Measurements from ENCODE around the gene CACNA1H. TPM values are rescaled to one million over a fixed set of nuclear protein-coding genes. Genes with fewer than 3 reads are reported as not detected.

Gene CACNA1H
- total RNA-seq, 1 experiment from 2014 or later = 19.7 TPM

GRCh38 chr16:1119766-1120576 is 32.9 kb upstream of the CACNA1H start:
- Histone ChIP-seq H3K27me3 (replicated peaks; ENCODE audit: insufficient read depth, low read depth, low read length, poor library complexity) (no peaks in the 10 kb centered on the region), H3K36me3 (ENCODE audit: insufficient read depth, low read length, poor library complexity, severe bottlenecking) (no peaks in the 10 kb centered on the region), H3K4me3 (ENCODE audit: low read depth, low read length, poor library complexity, severe bottlenecking) (no peak overlapping the region), H3K27ac (ENCODE audit: low read depth, low read length, poor library complexity, severe bottlenecking) (no peak overlapping the region), H3K9me3 (ENCODE audit: low read depth, low read length, poor library complexity, severe bottlenecking) (no peaks in the 10 kb centered on the region), H3K4me1 (ENCODE audit: insufficient read depth, low read length, poor library complexity, severe bottlenecking) (no peaks in the 10 kb centered on the region)
- BruUV-seq (replicated peaks) = no TSS peak
- ChIA-PET POLR2A (ENCODE audit: low non-redundant PET) (no interaction called here), CTCF (no interaction called here)
- no peak for TF ChIP-seq EZH2 (IDR thresholded peaks at IDR 0.05; ENCODE audit: borderline replicate concordance, low read depth, low read length, poor library complexity, severe bottlenecking)
- no peak for TF ChIP-seq CTCF (conservative IDR thresholded peaks at IDR 0.05; ENCODE audit: low read depth, low read length)
- intact Hi-C loops (cut with micrococcal nuclease; ENCODE audit: unreplicated experiment) = no loop called here
- DNase-seq (ENCODE audit: low spot score) = no peak

GRCh38 chr16:1120577-1120941 is 32.3 kb upstream of the CACNA1H start:
- H3K27ac ChIP-seq (ENCODE audit: low read depth, low read length, poor library complexity, severe bottlenecking) = no peak overlapping the region
- TF ChIP-seq CTCF (conservative IDR thresholded peaks at IDR 0.05; ENCODE audit: low read depth, low read length) (no peak), EZH2 (IDR thresholded peaks at IDR 0.05; ENCODE audit: borderline replicate concordance, low read depth, low read length, poor library complexity, severe bottlenecking) (no peak)
- no peaks in the 10 kb centered on the region for H3K27me3 ChIP-seq (replicated peaks; ENCODE audit: insufficient read depth, low read depth, low read length, poor library complexity)
- DNase-seq (ENCODE audit: low spot score) = no peak
- H3K36me3 ChIP-seq (ENCODE audit: insufficient read depth, low read length, poor library complexity, severe bottlenecking) = no peaks in the 10 kb centered on the region
- ChIA-PET POLR2A (ENCODE audit: low non-redundant PET) (no interaction called here), CTCF (no interaction called here)
- H3K9me3 ChIP-seq (ENCODE audit: low read depth, low read length, poor library complexity, severe bottlenecking) = no peaks in the 10 kb centered on the region
- intact Hi-C loops (cut with micrococcal nuclease; ENCODE audit: unreplicated experiment) = no loop called here
- no TSS peak for BruUV-seq (replicated peaks)
- no peak overlapping the region for H3K4me3 ChIP-seq (ENCODE audit: low read depth, low read length, poor library complexity, severe bottlenecking)
- peaks cover 4% of the 10 kb centered on the region for H3K4me1 ChIP-seq (ENCODE audit: insufficient read depth, low read length, poor library complexity, severe bottlenecking)

- TF ChIP-seq EZH2 (IDR thresholded peaks at IDR 0.05; ENCODE audit: borderline replicate concordance, low read depth, low read length, poor library complexity, severe bottlenecking) = no peak
- no peak for TF ChIP-seq CTCF (conservative IDR thresholded peaks at IDR 0.05; ENCODE audit: low read depth, low read length)
- intact Hi-C loops (cut with micrococcal nuclease; ENCODE audit: unreplicated experiment) = no loop called here
- ChIA-PET POLR2A (ENCODE audit: low non-redundant PET) (no interaction called here), CTCF (no interaction called here)
- Histone ChIP-seq H3K9me3 (ENCODE audit: low read depth, low read length, poor library complexity, severe bottlenecking) (no peaks in the 10 kb centered on the region), H3K27me3 (replicated peaks; ENCODE audit: insufficient read depth, low read depth, low read length, poor library complexity) (no peaks in the 10 kb centered on the region), H3K4me3 (ENCODE audit: low read depth, low read length, poor library complexity, severe bottlenecking) (no peak overlapping the region), H3K27ac (ENCODE audit: low read depth, low read length, poor library complexity, severe bottlenecking) (no peak overlapping the region), H3K4me1 (ENCODE audit: insufficient read depth, low read length, poor library complexity, severe bottlenecking) (peaks cover 8% of the 10 kb centered on the region), H3K36me3 (ENCODE audit: insufficient read depth, low read length, poor library complexity, severe bottlenecking) (no peaks in the 10 kb centered on the region)
- BruUV-seq (replicated peaks) = no TSS peak
- no peak for DNase-seq (ENCODE audit: low spot score)
These were observed 31.9 kb upstream of the CACNA1H start for GRCh38 chr16:1121009-1121408.

All from A673 (cell line).